Esophagus (tissue), 2 donors: ENCODE results near the gene CLIP4. TPM values are rescaled to one million over a fixed set of nuclear protein-coding genes. Genes with fewer than 3 reads are reported as not detected.

ENCODE experiments used
- H3K27ac ChIP-seq, 2 donors: one replicate each; pipeline ENCODE4 v1.5.1; 2013; ENCODE audit warnings: low read depth in 2 of 2, mild to moderate bottlenecking in 2 of 2, inconsistent platforms in 1 of 2, low read length in 1 of 2, moderate library complexity in 1 of 2
- H3K27me3 ChIP-seq, 2 donors: one replicate each; pipeline ENCODE4 v1.6.1; 2013; ENCODE audit warnings: low read length in 2 of 2, control low read depth in 1 of 2, mild to moderate bottlenecking in 1 of 2; ENCODE audit not compliant: insufficient read depth in 2 of 2, control insufficient read depth in 1 of 2
- H3K36me3 ChIP-seq, 2 donors: one replicate each; pipeline ENCODE4 v1.6.1; 2013; ENCODE audit warnings: low read length in 1 of 2; ENCODE audit not compliant: control insufficient read depth in 2 of 2, insufficient read depth in 2 of 2
- H3K4me1 ChIP-seq, 2 donors: one replicate each; pipeline ENCODE4 v1.6.1; 2013; ENCODE audit warnings: low read length in 1 of 2; ENCODE audit not compliant: control insufficient read depth in 2 of 2, insufficient read depth in 2 of 2
- H3K4me3 ChIP-seq, 2 donors: one replicate each; pipeline ENCODE4 v1.5.1; 2013; ENCODE audit warnings: low read length in 2 of 2, mild to moderate bottlenecking in 2 of 2, low read depth in 1 of 2, moderate library complexity in 1 of 2
- H3K9me3 ChIP-seq, 2 donors: one replicate each; pipeline ENCODE4 v1.6.1; 2013; ENCODE audit warnings: mild to moderate bottlenecking in 2 of 2, low read depth in 1 of 2, low read length in 1 of 2, moderate library complexity in 1 of 2; ENCODE audit not compliant: control insufficient read depth in 2 of 2, insufficient read depth in 1 of 2
- WGBS, 2 donors: extraction: QIAGEN DNeasy Blood & Tissue Kit; methylation state at CpG; one replicate each; pipeline ENCODE4 v1.1.7; 2013; 5-methylcytosine and 5-hydroxymethylcytosine counted together
- polyA plus RNA-seq, 2 donors: library from polyadenylated mRNA; stranded (reverse); fragments of 200-250 nt; gene quantifications; one replicate each; pipeline ENCODE4 v1.2.3, GENCODE V29; 2013
- donor health status: healthy with polysubstance abuse.
- donor health status: Bipolar disorder and iron deficiency.

Gene CLIP4
- polyA plus RNA-seq, 2 donors: 12.4 to 16.8 TPM

- H3K4me3 ChIP-seq: no peak overlapping the region
- no peaks in the 10 kb centered on the region for H3K27me3 ChIP-seq
- H3K4me1 ChIP-seq: no peaks in the 10 kb centered on the region
- WGBS, 2 donors: 53 to 55% methylated on average over 9 of the region's 9 CpGs
- H3K36me3 ChIP-seq: no peaks in the 10 kb centered on the region
- no peak overlapping the region for H3K27ac ChIP-seq
- H3K9me3 ChIP-seq: no peaks in the 10 kb centered on the region
Observed at GRCh38 chr2:29213888-29214291, 98.7 kb downstream of the CLIP4 start.

GRCh38 chr2:29215073-29215472 lies 99.9 kb downstream of the CLIP4 start:
- H3K27me3 ChIP-seq: no peaks in the 10 kb centered on the region
- H3K4me1 ChIP-seq: no peaks in the 10 kb centered on the region
- no peaks in the 10 kb centered on the region for H3K9me3 ChIP-seq
- H3K36me3 ChIP-seq: no peaks in the 10 kb centered on the region
- no peak overlapping the region for H3K4me3 ChIP-seq
- WGBS, 2 donors: 88 to 91% methylated on average over 5 of the region's 5 CpGs
- H3K27ac ChIP-seq: no peak overlapping the region

GRCh38 chr2:29215739-29216608 lies 100.8 kb downstream of the CLIP4 start:
- Histone ChIP-seq H3K27me3 (no peaks in the 10 kb centered on the region), H3K36me3 (no peaks in the 10 kb centered on the region)
- WGBS, 2 donors: 86 to 88% methylated on average over 20 of the region's 20 CpGs

GRCh38 chr2:29216609-29216909 lies 101.3 kb downstream of the CLIP4 start:
- 91 to 95% methylated on average over 5 of the region's 5 CpGs for WGBS, 2 donors

More at GRCh38 chr2:29215739-29216608, 100.8 kb downstream of the CLIP4 start:
- H3K27ac ChIP-seq: no peak overlapping the region
- no peak overlapping the region for H3K4me3 ChIP-seq
- H3K4me1 ChIP-seq: no peaks in the 10 kb centered on the region
- no peaks in the 10 kb centered on the region for H3K9me3 ChIP-seq

GRCh38 chr2:29218071-29218470 lies 102.9 kb downstream of the CLIP4 start:
- Histone ChIP-seq H3K27ac (no peak overlapping the region), H3K9me3 (no peaks in the 10 kb centered on the region), H3K4me1 (no peaks in the 10 kb centered on the region), H3K4me3 (no peak overlapping the region), H3K27me3 (no peaks in the 10 kb centered on the region), H3K36me3 (no peaks in the 10 kb centered on the region)
- WGBS, 2 donors: 79 to 81% methylated on average over 6 of the region's 6 CpGs

More at GRCh38 chr2:29216609-29216909, 101.3 kb downstream of the CLIP4 start:
- H3K27me3 ChIP-seq: no peaks in the 10 kb centered on the region
- H3K27ac ChIP-seq: no peak overlapping the region
- H3K9me3 ChIP-seq: no peaks in the 10 kb centered on the region
- no peak overlapping the region for H3K4me3 ChIP-seq
- H3K4me1 ChIP-seq: no peaks in the 10 kb centered on the region
- H3K36me3 ChIP-seq: no peaks in the 10 kb centered on the region

GRCh38 chr2:29218550-29219125 lies 103.4 kb downstream of the CLIP4 start:
- WGBS, 2 donors: 74 to 85% methylated on average over 4 of the region's 4 CpGs

GRCh38 chr2:29219374-29219773 lies 104.2 kb downstream of the CLIP4 start:
- 91 to 98% methylated on average over 4 of the region's 4 CpGs for WGBS, 2 donors
- Histone ChIP-seq H3K4me3 (no peak overlapping the region), H3K4me1 (peaks cover 0 to 2% of the 10 kb centered on the region in 2 donors), H3K27ac (no peak overlapping the region), H3K9me3 (peaks cover 0 to 3% of the 10 kb centered on the region in 2 donors), H3K36me3 (no peaks in the 10 kb centered on the region), H3K27me3 (no peaks in the 10 kb centered on the region)

More at GRCh38 chr2:29218550-29219125, 103.4 kb downstream of the CLIP4 start:
- Histone ChIP-seq H3K4me1 (peaks cover 0 to 2% of the 10 kb centered on the region in 2 donors), H3K9me3 (peaks cover 0 to 3% of the 10 kb centered on the region in 2 donors), H3K27ac (no peak overlapping the region), H3K36me3 (no peaks in the 10 kb centered on the region), H3K4me3 (no peak overlapping the region), H3K27me3 (no peaks in the 10 kb centered on the region)

GRCh38 chr2:29220506-29221270 lies 105.5 kb downstream of the CLIP4 start:
- H3K27ac ChIP-seq: no peak overlapping the region
- H3K4me1 ChIP-seq: peaks cover 0 to 2% of the 10 kb centered on the region in 2 donors
- H3K4me3 ChIP-seq: no peak overlapping the region
- no peaks in the 10 kb centered on the region for H3K36me3 ChIP-seq
- H3K27me3 ChIP-seq: no peaks in the 10 kb centered on the region
- peaks cover 0 to 3% of the 10 kb centered on the region in 2 donors for H3K9me3 ChIP-seq
- WGBS, 2 donors: 79 to 83% methylated on average over 12 of the region's 12 CpGs

- H3K4me3 ChIP-seq: no peak overlapping the region
- H3K4me1 ChIP-seq: peaks cover 0 to 2% of the 10 kb centered on the region in 2 donors
- H3K36me3 ChIP-seq: no peaks in the 10 kb centered on the region
- H3K27me3 ChIP-seq: no peaks in the 10 kb centered on the region
- peaks cover 0 to 3% of the 10 kb centered on the region in 2 donors for H3K9me3 ChIP-seq
- no peak overlapping the region for H3K27ac ChIP-seq
- 87% methylated on average over 11 of the region's 11 CpGs for WGBS, 2 donors
Observed at GRCh38 chr2:29222381-29223179, 107.4 kb downstream of the CLIP4 start.
